ENCODE measurements around the gene PLCXD3.

Gene PLCXD3

GRCh38 chr5:41309275-41309674 lies 201.1 kb downstream of the PLCXD3 start:
- H3K4me3 ChIP-seq (replicated peaks; ENCODE audit: insufficient read depth, low read length) = no peak overlapping the region
- H3K27me3 ChIP-seq (ENCODE audit: insufficient read depth, poor library complexity, severe bottlenecking) = no peaks in the 10 kb centered on the region
- TF ChIP-seq POLR2AphosphoS5 (IDR thresholded peaks at IDR 0.05; ENCODE audit: low read depth) = no peak
- TF ChIP-seq, protein P1, sequence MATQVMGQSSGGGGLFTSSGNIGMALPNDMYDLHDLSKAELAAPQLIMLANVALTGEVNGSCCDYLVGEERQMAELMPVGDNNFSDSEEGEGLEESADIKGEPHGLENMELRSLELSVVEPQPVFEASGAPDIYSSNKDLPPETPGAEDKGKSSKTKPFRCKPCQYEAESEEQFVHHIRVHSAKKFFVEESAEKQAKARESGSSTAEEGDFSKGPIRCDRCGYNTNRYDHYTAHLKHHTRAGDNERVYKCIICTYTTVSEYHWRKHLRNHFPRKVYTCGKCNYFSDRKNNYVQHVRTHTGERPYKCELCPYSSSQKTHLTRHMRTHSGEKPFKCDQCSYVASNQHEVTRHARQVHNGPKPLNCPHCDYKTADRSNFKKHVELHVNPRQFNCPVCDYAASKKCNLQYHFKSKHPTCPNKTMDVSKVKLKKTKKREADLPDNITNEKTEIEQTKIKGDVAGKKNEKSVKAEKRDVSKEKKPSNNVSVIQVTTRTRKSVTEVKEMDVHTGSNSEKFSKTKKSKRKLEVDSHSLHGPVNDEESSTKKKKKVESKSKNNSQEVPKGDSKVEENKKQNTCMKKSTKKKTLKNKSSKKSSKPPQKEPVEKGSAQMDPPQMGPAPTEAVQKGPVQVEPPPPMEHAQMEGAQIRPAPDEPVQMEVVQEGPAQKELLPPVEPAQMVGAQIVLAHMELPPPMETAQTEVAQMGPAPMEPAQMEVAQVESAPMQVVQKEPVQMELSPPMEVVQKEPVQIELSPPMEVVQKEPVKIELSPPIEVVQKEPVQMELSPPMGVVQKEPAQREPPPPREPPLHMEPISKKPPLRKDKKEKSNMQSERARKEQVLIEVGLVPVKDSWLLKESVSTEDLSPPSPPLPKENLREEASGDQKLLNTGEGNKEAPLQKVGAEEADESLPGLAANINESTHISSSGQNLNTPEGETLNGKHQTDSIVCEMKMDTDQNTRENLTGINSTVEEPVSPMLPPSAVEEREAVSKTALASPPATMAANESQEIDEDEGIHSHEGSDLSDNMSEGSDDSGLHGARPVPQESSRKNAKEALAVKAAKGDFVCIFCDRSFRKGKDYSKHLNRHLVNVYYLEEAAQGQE (IDR thresholded peaks at IDR 0.05; ENCODE audit: insufficient replicate concordance, low read depth) = no peak
- DNase-seq (ENCODE audit: low read depth in 1 of 2, low spot score in 1 of 2) = no peak
- no peak overlapping the region for H3K27ac ChIP-seq (replicated peaks)

DNA sequence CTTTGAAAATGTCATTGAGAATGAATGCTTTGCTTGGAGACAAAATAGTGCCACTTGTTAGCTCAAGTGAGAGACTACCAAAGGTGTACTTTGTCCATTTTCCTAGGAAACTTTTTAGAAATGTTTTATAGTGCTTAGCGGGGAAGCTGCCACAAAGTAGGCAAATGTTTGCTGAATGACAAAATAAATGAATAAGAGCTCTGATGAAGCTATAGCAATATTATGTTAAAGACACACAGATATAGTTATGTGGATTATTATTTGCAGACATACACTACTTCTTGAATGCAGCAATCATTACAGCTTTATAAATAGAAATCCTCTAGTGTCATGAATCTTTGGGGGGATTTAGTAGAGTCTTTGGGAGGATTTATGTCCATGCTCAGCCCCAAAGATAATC lies 204.4 kb downstream of the PLCXD3 start:
- Histone ChIP-seq H3K27me3 (ENCODE audit: insufficient read depth, poor library complexity, severe bottlenecking) (peaks cover 2% of the 10 kb centered on the region), H3K27ac (replicated peaks) (no peak overlapping the region), H3K4me3 (replicated peaks; ENCODE audit: insufficient read depth, low read length) (no peak overlapping the region)
- DNase-seq (ENCODE audit: low read depth in 1 of 2, low spot score in 1 of 2) = no peak
- TF ChIP-seq, protein P1 (IDR thresholded peaks at IDR 0.05; ENCODE audit: insufficient replicate concordance, low read depth) = no peak
- TF ChIP-seq SPI1 (IDR thresholded peaks at IDR 0.05; ENCODE audit: borderline replicate concordance, low read depth) = no peak
- no peak for TF ChIP-seq POLR2AphosphoS5 (IDR thresholded peaks at IDR 0.05; ENCODE audit: low read depth)
- no peak for TF ChIP-seq GABPA (IDR thresholded peaks at IDR 0.05; ENCODE audit: low read depth)
- no peak for TF ChIP-seq CTCF (IDR thresholded peaks at IDR 0.05; ENCODE audit: insufficient read depth, low read length)

DNA sequence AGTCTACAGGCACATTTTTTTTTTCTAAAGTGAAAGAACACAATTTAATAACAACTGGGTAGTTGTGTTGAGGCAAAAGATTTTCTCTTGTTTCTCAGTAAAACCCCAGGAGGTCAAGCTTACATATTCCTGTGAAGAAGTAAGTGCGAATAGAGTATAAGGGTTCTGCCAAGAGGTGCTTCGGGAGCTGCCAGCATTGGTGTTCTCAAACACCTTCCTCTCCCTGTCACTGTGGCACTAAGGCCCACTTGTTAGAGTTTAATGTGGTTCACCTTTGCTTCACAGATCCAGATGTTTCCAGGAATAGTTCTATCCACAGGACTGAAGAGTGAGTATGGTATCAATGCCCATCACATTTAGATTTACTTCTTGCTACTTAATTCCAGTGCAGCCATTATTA lies 205.3 kb downstream of the PLCXD3 start:
- H3K4me3 ChIP-seq (replicated peaks; ENCODE audit: insufficient read depth, low read length) = no peak overlapping the region
- no peak for DNase-seq (ENCODE audit: low read depth in 1 of 2, low spot score in 1 of 2)
- TF ChIP-seq, protein P1 (IDR thresholded peaks at IDR 0.05; ENCODE audit: insufficient replicate concordance, low read depth) = no peak
- TF ChIP-seq SPI1 (IDR thresholded peaks at IDR 0.05; ENCODE audit: borderline replicate concordance, low read depth) = no peak
- no peak for TF ChIP-seq GABPA (IDR thresholded peaks at IDR 0.05; ENCODE audit: low read depth)
- TF ChIP-seq CTCF (IDR thresholded peaks at IDR 0.05; ENCODE audit: insufficient read depth, low read length) = no peak
- TF ChIP-seq POLR2AphosphoS5 (IDR thresholded peaks at IDR 0.05; ENCODE audit: low read depth) = no peak
- peaks cover 2% of the 10 kb centered on the region for H3K27me3 ChIP-seq (ENCODE audit: insufficient read depth, poor library complexity, severe bottlenecking)
- H3K27ac ChIP-seq (replicated peaks) = no peak overlapping the region

DNA sequence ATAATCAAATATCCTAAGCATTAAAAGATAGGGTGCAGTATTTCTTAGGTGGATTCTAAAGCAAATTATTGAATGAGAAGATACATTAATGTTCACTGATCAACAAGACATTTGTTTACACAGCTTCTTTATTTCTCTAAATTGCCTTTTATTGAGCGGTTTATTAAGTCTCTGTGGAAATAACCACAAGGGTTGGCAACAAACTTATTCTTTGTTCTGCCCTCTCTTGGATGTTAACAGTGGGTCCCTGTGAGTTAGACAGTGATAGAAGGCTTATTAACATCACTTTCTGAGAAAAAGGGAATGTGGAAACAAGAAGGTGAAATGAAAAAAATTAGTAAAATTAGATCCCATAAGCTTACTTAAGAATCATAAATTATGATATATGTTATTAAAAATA lies 214.3 kb downstream of the PLCXD3 start:
- TF ChIP-seq GABPA (IDR thresholded peaks at IDR 0.05; ENCODE audit: low read depth) (no peak), POLR2AphosphoS5 (IDR thresholded peaks at IDR 0.05; ENCODE audit: low read depth) (no peak), SPI1 (IDR thresholded peaks at IDR 0.05; ENCODE audit: borderline replicate concordance, low read depth) (no peak), CTCF (IDR thresholded peaks at IDR 0.05; ENCODE audit: insufficient read depth, low read length) (no peak)
- TF ChIP-seq, protein P1 (IDR thresholded peaks at IDR 0.05; ENCODE audit: insufficient replicate concordance, low read depth) = no peak
- Histone ChIP-seq H3K27ac (replicated peaks) (no peak overlapping the region), H3K4me3 (replicated peaks; ENCODE audit: insufficient read depth, low read length) (no peak overlapping the region), H3K27me3 (ENCODE audit: insufficient read depth, poor library complexity, severe bottlenecking) (no peaks in the 10 kb centered on the region)
- DNase-seq (ENCODE audit: low read depth in 1 of 2, low spot score in 1 of 2) = no peak

Measured in HL-60 (cell line).